Activated T-cell treated with anti-CD3 and anti-CD28 coated beads, Interleukin-2, amount 50 U/mL, for 4 hours (primary cell): ENCODE measurements around the gene IST1. TPM values are rescaled to one million over a fixed set of nuclear protein-coding genes. Genes with fewer than 3 reads are reported as not detected.

ENCODE experiments used
- total RNA-seq, 3 donors: library from RNA; stranded (reverse); gene quantifications; one replicate each; pipeline ENCODE4 v1.2.1, GENCODE V29; 2021

Gene IST1
- total RNA-seq, 3 donors from 2014 or later = 149 to 176 (median 158) TPM

Other genes starting within 250 kb of the IST1 start
- gene PHLPP2, start 170.8 kb upstream of the IST1 start, total RNA-seq = 10 to 100 TPM; 13.3 to 15.5 (median 15.3) TPM
- gene AP1G1, start 86.7 kb upstream of the IST1 start, total RNA-seq = 10 to 100 TPM; 88.5 to 98.7 (median 90.1) TPM
- gene ATXN1L, start 49.6 kb upstream of the IST1 start, total RNA-seq = 10 to 100 TPM; 15.3 to 17.3 (median 15.5) TPM
- 1 to 10 TPM; 3.4 to 6.5 (median 4.1) TPM for gene ZNF821, start 11.3 kb upstream of the IST1 start, total RNA-seq
- not detected for gene PKD1L3, start 104.9 kb downstream of the IST1 start, total RNA-seq
- 10 to 100 TPM; 33.4 to 39.0 (median 35.8) TPM for gene DHODH, start 113.2 kb downstream of the IST1 start, total RNA-seq
- gene HP, start 159.0 kb downstream of the IST1 start, total RNA-seq = 10 to 100 TPM in 2 of 3 donors, 1 to 10 TPM in 1; 8.2 to 11.8 (median 11.4) TPM
- not detected for gene HPR, start 167.7 kb downstream of the IST1 start, total RNA-seq
- gene TXNL4B, start 198.1 kb downstream of the IST1 start, total RNA-seq = 10 to 100 TPM; 39.3 to 45.8 (median 39.4) TPM
- 100 to 1,000 TPM; 111 to 128 (median 118) TPM for gene DHX38, start 198.3 kb downstream of the IST1 start, total RNA-seq